ENCODE results near the gene PLIN3. TPM values are rescaled to one million over a fixed set of nuclear protein-coding genes. Genes with fewer than 3 reads are reported as not detected.

Gene PLIN3
- total RNA-seq, 2 donors from 2014 or later = 18.4 to 28.0 TPM

DNA sequence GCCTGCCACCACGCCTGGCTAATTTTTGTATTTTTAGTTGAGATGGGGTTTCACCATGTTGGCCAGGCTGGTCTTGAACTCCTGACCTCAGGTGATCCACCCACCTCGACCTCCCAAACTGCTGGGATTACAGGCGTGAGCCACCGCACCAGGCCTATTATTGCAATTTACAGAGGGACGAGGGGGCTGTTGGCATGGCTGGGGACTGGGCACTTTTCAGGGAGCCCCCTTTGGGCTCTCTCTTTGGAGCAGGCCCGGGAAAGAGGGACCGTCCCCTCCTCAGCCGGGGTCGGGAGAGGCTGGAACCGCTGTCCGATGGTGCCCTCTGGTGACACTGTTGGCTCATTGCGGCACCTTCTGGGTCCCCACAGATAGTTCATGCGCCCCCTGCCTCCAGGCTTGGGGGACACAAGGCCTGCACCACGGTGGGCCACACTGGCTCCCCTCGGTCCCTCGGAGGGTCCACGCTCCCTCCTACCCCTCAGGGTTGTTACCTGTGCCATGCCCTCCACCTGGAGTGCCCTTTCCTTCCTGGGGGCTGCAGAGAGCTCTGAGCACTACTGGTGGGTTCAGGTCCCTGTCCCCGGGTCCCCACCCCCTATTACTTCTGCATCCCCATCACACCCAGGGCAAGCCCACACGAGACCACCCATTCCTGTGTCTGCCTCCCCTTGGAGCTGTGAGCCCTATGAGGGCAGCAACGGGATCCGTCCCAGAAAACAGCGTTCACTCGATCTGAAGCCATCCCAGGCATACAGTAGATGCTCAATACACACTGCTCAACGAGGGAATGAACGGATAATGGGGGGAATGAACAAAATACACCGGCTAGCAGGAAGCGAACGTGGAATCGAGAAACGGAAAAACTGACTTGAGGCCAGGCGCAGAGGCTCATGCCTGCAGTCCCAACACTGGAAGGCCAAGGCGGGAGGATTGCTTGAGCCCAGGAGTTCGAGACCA, 63.5 kb downstream of the PLIN3 start:
- TF ChIP-seq CTCF (IDR thresholded peaks at IDR 0.05) = peak; percentile 25 to 73 (median 62)
- TF ChIP-seq POLR2A (IDR thresholded peaks at IDR 0.05) = no peak
- no peaks in the 10 kb centered on the region for H3K36me3 ChIP-seq (replicated peaks in 1 of 2; ENCODE audit: insufficient read depth in 1 of 2, low read depth in 2 of 2)
- 42 to 43% methylated on average over 17 to 33 of the region's 33 CpGs for WGBS, 2 donors
- H3K9me3 ChIP-seq = no peaks in the 10 kb centered on the region
- ATAC-seq = peak; percentile 60
- no peaks in the 10 kb centered on the region for H3K27me3 ChIP-seq
- peaks cover 5% of the 10 kb centered on the region for H3K4me1 ChIP-seq
- H3K27ac ChIP-seq = no peak overlapping the region
- intact Hi-C loops (cut with DNase I) = no loop called here
- H3K4me3 ChIP-seq = no peak overlapping the region
- DNase-seq = peak; percentile 54 to 72 (median 60)

- no peaks in the 10 kb centered on the region for H3K9me3 ChIP-seq
- DNase-seq = no peak
- no peaks in the 10 kb centered on the region for H3K36me3 ChIP-seq (replicated peaks in 1 of 2; ENCODE audit: insufficient read depth in 1 of 2, low read depth in 2 of 2)
- H3K27me3 ChIP-seq = no peaks in the 10 kb centered on the region
- H3K27ac ChIP-seq = no peak overlapping the region
- 73 to 78% methylated on average over 5 to 7 of the region's 7 CpGs for WGBS, 2 donors
- peaks cover 5% of the 10 kb centered on the region for H3K4me1 ChIP-seq
- H3K4me3 ChIP-seq = no peak overlapping the region
- intact Hi-C loops (cut with DNase I) = no loop called here
- ATAC-seq = no peak
- TF ChIP-seq CTCF (IDR thresholded peaks at IDR 0.05) = no peak
These were observed 64.8 kb downstream of the PLIN3 start for GRCh38 chr19:4802711-4803110.

GRCh38 chr19:4801085-4801619, 66.3 kb downstream of the PLIN3 start:
- H3K27ac ChIP-seq = peak overlapping the region in 2 of 4 donors; percentile 16 to 54
- no peak for TF ChIP-seq CTCF (IDR thresholded peaks at IDR 0.05)
- no peak for TF ChIP-seq POLR2A (IDR thresholded peaks at IDR 0.05)
- no peak for DNase-seq
- intact Hi-C loops (cut with DNase I) = no loop called here
- peaks cover 12% of the 10 kb centered on the region for H3K4me1 ChIP-seq
- H3K4me3 ChIP-seq = no peak overlapping the region
- no peaks in the 10 kb centered on the region for H3K9me3 ChIP-seq
- 61 to 64% methylated on average over 3 of the region's 3 CpGs for WGBS, 2 donors
- ATAC-seq = no peak
- H3K27me3 ChIP-seq = no peaks in the 10 kb centered on the region
- no peaks in the 10 kb centered on the region for H3K36me3 ChIP-seq (replicated peaks in 1 of 2; ENCODE audit: insufficient read depth in 1 of 2, low read depth in 2 of 2)

GRCh38 chr19:4800591-4801081, 66.8 kb downstream of the PLIN3 start:
- 21 to 36% methylated on average over 7 to 23 of the region's 23 CpGs for WGBS, 2 donors

More at GRCh38 chr19:4800591-4801081, 66.8 kb downstream of the PLIN3 start:
- ATAC-seq (peak; percentile 82), DNase-seq (peak; percentile 65 to 83 (median 77))
- H3K36me3 ChIP-seq (replicated peaks in 1 of 2; ENCODE audit: insufficient read depth in 1 of 2, low read depth in 2 of 2) = no peaks in the 10 kb centered on the region
- peak overlapping the region in 3 of 4 donors; percentile 54 to 75 (median 71) for H3K27ac ChIP-seq
- no peaks in the 10 kb centered on the region for H3K27me3 ChIP-seq
- peaks cover 17% of the 10 kb centered on the region for H3K4me1 ChIP-seq
- TF ChIP-seq POLR2A (IDR thresholded peaks at IDR 0.05) (no peak), CTCF (IDR thresholded peaks at IDR 0.05) (no peak)
- H3K9me3 ChIP-seq = no peaks in the 10 kb centered on the region
- intact Hi-C loops (cut with DNase I) = no loop called here
- no peak overlapping the region for H3K4me3 ChIP-seq
